GM23338 (cell line): Measurements from ENCODE around the gene APC2.

Experiments used
- CREB1 ChIP-seq: fragments of 250-450 bp; sonication (Bioruptor Pico); IDR thresholded peaks from 2 replicates; pipeline ENCODE4 v1.5.0; 2020; ENCODE audit warnings: low read depth, mild to moderate bottlenecking, moderate library complexity
- EZH2 ChIP-seq: fragments of 200-600 bp; sonication (generic); IDR thresholded peaks from one replicate; pipeline ENCODE4 v1.8.0; 2017; ENCODE audit warnings: antibody characterized with exemption, mild to moderate bottlenecking, low read depth; ENCODE audit not compliant: unreplicated experiment
- EZH2phosphoT487 ChIP-seq: fragments of 200-600 bp; sonication (generic); IDR thresholded peaks from one replicate; pipeline ENCODE4 v1.8.1; 2018; ENCODE audit warnings: antibody characterized with exemption; ENCODE audit not compliant: unreplicated experiment
- NANOG ChIP-seq: IDR thresholded peaks from 2 replicates; pipeline ENCODE4 v1.6.1; 2016; ENCODE audit warnings: antibody characterized with exemption, borderline replicate concordance
- POLR2AphosphoS5 ChIP-seq: IDR thresholded peaks from 2 replicates; pipeline ENCODE4 v1.6.1; 2016; ENCODE audit warnings: antibody characterized with exemption, low read depth
- STAT1 ChIP-seq: IDR thresholded peaks from one replicate; pipeline ENCODE4 v1.6.1; 2016; ENCODE audit warnings: antibody characterized with exemption; ENCODE audit not compliant: unreplicated experiment
- TF ChIP-seq, protein P1 (sequence below), 2 experiments: fragments of 200-600 bp in 1 of 2; sonication (generic) in 1 of 2; conservative IDR thresholded peaks; 2 replicates each; pipeline versions ENCODE4 v1.5.1 to v1.6.1; 2016 to 2017; ENCODE audit warnings: antibody characterized with exemption in 2 of 2, low read depth in 2 of 2, mild to moderate bottlenecking in 2 of 2, moderate library complexity in 1 of 2
- TF ChIP-seq, protein P2 (sequence below): IDR thresholded peaks from one replicate; pipeline ENCODE4 v1.6.1; 2018; ENCODE audit warnings: antibody characterized with exemption; ENCODE audit not compliant: unreplicated experiment
- TF ChIP-seq, protein P3 (sequence below): fragments of 250-450 bp; sonication (Bioruptor Pico); IDR thresholded peaks from 2 replicates; pipeline ENCODE4 v1.5.0; 2020; ENCODE audit warnings: mild to moderate bottlenecking, moderate library complexity
- TF ChIP-seq, protein P4 (sequence below): IDR thresholded peaks from 2 replicates; pipeline ENCODE4 v1.6.1; 2016; ENCODE audit warnings: antibody characterized with exemption

DNA sequence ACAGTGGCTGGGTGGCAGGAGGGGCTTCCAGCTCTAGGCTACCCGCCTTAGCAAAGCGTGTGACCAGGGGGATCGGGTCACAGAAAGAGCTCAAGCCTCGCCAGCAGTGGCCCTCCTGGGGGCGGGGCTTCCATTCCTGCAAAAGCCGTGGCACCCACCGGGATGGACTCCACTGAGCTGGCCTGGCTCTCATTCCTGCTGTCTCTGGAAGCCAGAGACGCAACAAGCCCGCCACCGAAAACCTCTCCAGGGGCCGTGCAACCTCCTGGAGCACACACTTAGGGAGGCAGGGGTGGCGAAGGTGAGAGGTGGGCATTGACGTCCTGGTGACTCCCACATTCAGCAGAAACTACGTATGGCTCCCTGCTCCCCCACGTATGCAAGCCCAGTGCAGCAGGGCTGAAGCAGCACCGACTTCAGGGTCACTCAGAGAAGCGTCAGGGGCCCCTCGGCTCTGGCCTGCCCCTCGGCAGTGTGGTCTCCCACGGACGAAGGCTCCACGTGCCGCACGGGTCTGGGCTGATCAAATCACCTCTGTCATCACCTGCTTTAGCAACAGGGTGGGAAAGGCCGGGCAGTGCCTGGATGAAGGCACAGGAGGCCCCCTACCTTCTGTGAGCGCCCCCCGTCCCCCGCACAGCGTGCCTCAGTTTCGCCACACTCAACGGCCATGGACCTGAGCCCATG, 26.0 kb downstream of the APC2 start:
- TF ChIP-seq, protein P1, sequence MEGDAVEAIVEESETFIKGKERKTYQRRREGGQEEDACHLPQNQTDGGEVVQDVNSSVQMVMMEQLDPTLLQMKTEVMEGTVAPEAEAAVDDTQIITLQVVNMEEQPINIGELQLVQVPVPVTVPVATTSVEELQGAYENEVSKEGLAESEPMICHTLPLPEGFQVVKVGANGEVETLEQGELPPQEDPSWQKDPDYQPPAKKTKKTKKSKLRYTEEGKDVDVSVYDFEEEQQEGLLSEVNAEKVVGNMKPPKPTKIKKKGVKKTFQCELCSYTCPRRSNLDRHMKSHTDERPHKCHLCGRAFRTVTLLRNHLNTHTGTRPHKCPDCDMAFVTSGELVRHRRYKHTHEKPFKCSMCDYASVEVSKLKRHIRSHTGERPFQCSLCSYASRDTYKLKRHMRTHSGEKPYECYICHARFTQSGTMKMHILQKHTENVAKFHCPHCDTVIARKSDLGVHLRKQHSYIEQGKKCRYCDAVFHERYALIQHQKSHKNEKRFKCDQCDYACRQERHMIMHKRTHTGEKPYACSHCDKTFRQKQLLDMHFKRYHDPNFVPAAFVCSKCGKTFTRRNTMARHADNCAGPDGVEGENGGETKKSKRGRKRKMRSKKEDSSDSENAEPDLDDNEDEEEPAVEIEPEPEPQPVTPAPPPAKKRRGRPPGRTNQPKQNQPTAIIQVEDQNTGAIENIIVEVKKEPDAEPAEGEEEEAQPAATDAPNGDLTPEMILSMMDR (conservative IDR thresholded peaks at IDR 0.05; ENCODE audit: low read depth in 2 of 2): no peak
- TF ChIP-seq CREB1 (CRISPR knock-in tag) (no peak), NANOG (no peak), POLR2AphosphoS5 (no peak), EZH2phosphoT487 (no peak), EZH2 (no peak), STAT1 (no peak)
- TF ChIP-seq, protein P2, sequence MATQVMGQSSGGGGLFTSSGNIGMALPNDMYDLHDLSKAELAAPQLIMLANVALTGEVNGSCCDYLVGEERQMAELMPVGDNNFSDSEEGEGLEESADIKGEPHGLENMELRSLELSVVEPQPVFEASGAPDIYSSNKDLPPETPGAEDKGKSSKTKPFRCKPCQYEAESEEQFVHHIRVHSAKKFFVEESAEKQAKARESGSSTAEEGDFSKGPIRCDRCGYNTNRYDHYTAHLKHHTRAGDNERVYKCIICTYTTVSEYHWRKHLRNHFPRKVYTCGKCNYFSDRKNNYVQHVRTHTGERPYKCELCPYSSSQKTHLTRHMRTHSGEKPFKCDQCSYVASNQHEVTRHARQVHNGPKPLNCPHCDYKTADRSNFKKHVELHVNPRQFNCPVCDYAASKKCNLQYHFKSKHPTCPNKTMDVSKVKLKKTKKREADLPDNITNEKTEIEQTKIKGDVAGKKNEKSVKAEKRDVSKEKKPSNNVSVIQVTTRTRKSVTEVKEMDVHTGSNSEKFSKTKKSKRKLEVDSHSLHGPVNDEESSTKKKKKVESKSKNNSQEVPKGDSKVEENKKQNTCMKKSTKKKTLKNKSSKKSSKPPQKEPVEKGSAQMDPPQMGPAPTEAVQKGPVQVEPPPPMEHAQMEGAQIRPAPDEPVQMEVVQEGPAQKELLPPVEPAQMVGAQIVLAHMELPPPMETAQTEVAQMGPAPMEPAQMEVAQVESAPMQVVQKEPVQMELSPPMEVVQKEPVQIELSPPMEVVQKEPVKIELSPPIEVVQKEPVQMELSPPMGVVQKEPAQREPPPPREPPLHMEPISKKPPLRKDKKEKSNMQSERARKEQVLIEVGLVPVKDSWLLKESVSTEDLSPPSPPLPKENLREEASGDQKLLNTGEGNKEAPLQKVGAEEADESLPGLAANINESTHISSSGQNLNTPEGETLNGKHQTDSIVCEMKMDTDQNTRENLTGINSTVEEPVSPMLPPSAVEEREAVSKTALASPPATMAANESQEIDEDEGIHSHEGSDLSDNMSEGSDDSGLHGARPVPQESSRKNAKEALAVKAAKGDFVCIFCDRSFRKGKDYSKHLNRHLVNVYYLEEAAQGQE: no peak
- TF ChIP-seq, protein P3, sequence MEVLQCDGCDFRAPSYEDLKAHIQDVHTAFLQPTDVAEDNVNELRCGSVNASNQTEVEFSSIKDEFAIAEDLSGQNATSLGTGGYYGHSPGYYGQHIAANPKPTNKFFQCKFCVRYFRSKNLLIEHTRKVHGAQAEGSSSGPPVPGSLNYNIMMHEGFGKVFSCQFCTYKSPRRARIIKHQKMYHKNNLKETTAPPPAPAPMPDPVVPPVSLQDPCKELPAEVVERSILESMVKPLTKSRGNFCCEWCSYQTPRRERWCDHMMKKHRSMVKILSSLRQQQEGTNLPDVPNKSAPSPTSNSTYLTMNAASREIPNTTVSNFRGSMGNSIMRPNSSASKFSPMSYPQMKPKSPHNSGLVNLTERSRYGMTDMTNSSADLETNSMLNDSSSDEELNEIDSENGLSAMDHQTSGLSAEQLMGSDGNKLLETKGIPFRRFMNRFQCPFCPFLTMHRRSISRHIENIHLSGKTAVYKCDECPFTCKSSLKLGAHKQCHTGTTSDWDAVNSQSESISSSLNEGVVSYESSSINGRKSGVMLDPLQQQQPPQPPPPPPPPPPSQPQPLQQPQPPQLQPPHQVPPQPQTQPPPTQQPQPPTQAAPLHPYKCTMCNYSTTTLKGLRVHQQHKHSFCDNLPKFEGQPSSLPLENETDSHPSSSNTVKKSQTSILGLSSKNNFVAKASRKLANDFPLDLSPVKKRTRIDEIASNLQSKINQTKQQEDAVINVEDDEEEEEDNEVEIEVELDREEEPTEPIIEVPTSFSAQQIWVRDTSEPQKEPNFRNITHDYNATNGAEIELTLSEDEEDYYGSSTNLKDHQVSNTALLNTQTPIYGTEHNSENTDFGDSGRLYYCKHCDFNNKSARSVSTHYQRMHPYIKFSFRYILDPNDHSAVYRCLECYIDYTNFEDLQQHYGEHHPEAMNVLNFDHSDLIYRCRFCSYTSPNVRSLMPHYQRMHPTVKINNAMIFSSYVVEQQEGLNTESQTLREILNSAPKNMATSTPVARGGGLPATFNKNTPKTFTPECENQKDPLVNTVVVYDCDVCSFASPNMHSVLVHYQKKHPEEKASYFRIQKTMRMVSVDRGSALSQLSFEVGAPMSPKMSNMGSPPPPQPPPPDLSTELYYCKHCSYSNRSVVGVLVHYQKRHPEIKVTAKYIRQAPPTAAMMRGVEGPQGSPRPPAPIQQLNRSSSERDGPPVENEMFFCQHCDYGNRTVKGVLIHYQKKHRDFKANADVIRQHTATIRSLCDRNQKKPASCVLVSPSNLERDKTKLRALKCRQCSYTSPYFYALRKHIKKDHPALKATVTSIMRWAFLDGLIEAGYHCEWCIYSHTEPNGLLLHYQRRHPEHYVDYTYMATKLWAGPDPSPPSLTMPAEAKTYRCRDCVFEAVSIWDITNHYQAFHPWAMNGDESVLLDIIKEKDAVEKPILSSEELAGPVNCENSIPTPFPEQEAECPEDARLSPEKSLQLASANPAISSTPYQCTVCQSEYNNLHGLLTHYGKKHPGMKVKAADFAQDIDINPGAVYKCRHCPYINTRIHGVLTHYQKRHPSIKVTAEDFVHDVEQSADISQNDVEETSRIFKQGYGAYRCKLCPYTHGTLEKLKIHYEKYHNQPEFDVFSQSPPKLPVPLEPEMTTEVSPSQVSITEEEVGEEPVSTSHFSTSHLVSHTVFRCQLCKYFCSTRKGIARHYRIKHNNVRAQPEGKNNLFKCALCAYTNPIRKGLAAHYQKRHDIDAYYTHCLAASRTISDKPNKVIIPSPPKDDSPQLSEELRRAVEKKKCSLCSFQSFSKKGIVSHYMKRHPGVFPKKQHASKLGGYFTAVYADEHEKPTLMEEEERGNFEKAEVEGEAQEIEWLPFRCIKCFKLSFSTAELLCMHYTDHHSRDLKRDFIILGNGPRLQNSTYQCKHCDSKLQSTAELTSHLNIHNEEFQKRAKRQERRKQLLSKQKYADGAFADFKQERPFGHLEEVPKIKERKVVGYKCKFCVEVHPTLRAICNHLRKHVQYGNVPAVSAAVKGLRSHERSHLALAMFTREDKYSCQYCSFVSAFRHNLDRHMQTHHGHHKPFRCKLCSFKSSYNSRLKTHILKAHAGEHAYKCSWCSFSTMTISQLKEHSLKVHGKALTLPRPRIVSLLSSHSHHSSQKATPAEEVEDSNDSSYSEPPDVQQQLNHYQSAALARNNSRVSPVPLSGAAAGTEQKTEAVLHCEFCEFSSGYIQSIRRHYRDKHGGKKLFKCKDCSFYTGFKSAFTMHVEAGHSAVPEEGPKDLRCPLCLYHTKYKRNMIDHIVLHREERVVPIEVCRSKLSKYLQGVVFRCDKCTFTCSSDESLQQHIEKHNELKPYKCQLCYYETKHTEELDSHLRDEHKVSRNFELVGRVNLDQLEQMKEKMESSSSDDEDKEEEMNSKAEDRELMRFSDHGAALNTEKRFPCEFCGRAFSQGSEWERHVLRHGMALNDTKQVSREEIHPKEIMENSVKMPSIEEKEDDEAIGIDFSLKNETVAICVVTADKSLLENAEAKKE (CRISPR knock-in tag): no peak
- TF ChIP-seq, protein P4, sequence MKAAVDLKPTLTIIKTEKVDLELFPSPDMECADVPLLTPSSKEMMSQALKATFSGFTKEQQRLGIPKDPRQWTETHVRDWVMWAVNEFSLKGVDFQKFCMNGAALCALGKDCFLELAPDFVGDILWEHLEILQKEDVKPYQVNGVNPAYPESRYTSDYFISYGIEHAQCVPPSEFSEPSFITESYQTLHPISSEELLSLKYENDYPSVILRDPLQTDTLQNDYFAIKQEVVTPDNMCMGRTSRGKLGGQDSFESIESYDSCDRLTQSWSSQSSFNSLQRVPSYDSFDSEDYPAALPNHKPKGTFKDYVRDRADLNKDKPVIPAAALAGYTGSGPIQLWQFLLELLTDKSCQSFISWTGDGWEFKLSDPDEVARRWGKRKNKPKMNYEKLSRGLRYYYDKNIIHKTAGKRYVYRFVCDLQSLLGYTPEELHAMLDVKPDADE: no peak
